ENCODE measurements around the gene IL12RB2. TPM values are rescaled to one million over a fixed set of nuclear protein-coding genes. Genes with fewer than 3 reads are reported as not detected.

Gene IL12RB2
- total and polyA plus RNA-seq, 2 of the 13 experiments (the other 11 are each of a cell fraction or from before 2014, with no cell fraction given): not detected

DNA sequence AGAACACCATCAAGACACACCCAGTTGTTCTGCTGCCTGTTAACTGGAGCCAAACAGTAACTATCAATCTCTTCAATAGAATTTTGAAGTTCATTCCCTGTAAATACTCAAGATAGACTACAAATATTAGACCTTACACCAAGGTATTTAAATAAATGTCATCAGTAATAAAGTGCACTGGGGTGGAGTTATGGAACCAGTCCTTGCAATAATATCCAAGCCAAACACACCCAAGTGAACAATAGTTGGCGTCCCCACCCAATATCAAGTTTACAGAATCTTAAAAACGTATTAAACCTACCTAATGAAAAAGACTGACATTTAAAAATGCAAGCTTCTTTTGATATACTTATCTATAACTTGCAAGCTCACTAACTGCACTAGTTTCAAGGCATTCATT, 119.8 kb downstream of the IL12RB2 start:
- DNase-seq (ENCODE audit: low spot score) (no peak), ATAC-seq (no peak), FAIRE-seq (no peak)
- TF ChIP-seq MED13 (CRISPR knock-in tag; IDR thresholded peaks at IDR 0.05) (no peak), MAF1 (CRISPR knock-in tag; IDR thresholded peaks at IDR 0.05; ENCODE audit: borderline replicate concordance) (no peak)
- Histone ChIP-seq H3K27ac (ENCODE audit: extremely low read length, insufficient read depth, low read length) (no peak overlapping the region), H3K4me2 (ENCODE audit: low read depth, low read length) (peak overlapping the region; percentile 80), H3K4me3 (replicated peaks in 1 of 3; ENCODE audit: insufficient read depth in 1 of 3, low read depth in 2 of 3, low read length in 3 of 3) (peak overlapping the region; percentile 74 to 96 (median 77)), H3K27me3 (ENCODE audit: control insufficient read depth in 1 of 2, insufficient read depth in 2 of 2, low read length in 2 of 2) (no peaks in the 10 kb centered on the region; a peak in 1 of 5 replicates), H4K20me1 (ENCODE audit: insufficient read depth, low read length) (peaks cover 60% of the 10 kb centered on the region), H3K9me3 (ENCODE audit: low read length) (no peaks in the 10 kb centered on the region), H3K36me3 (replicated peaks in 1 of 2; ENCODE audit: control insufficient read depth in 1 of 2, insufficient read depth in 2 of 2, low read length in 2 of 2) (peaks cover 11 to 37% of the 10 kb centered on the region in 2 experiments), H3K79me2 (ENCODE audit: insufficient read depth, low read length) (peaks cover 68% of the 10 kb centered on the region), H3K9ac (ENCODE audit: insufficient read depth, low read depth, low read length) (peak overlapping the region; percentile 93), H2AFZ (ENCODE audit: low read length) (no peak overlapping the region), H3K4me1 (ENCODE audit: insufficient read depth, low read length) (peaks cover 47% of the 10 kb centered on the region)
- in situ Hi-C loops (cut with HindIII; ENCODE audit: extremely low pct_ligation_motif_present, low pct_unique_long_range_greater_than_20kb) (no loop called here), intact Hi-C loops (cut with micrococcal nuclease; ENCODE audit: unreplicated experiment) (loop anchor here (5.0 kb wide), 1 partner anchor 260 kb away; the partner anchor contains the start of gene GADD45A)
- ChIA-PET POLR2A (no interaction called here), CTCF (ENCODE audit: low intra/inter-chr PET ratio, low total read pairs) (no interaction called here)
- BruUV-seq (replicated peaks): no TSS peak
- WGBS (ENCODE audit: low lambda C conversion rate): 13% methylated on average over 2 of the region's 2 CpGs

GRCh38 chr1:67427947-67428346, 120.3 kb downstream of the IL12RB2 start:
- peak overlapping the region; percentile 74 to 96 (median 77) for H3K4me3 ChIP-seq (replicated peaks in 1 of 3; ENCODE audit: insufficient read depth in 1 of 3, low read depth in 2 of 3, low read length in 3 of 3)
- DNase-seq (ENCODE audit: low spot score): no peak
- in situ Hi-C loops (cut with HindIII; ENCODE audit: extremely low pct_ligation_motif_present, low pct_unique_long_range_greater_than_20kb): no loop called here
- ATAC-seq: no peak
- CTCF ChIA-PET (ENCODE audit: low intra/inter-chr PET ratio, low total read pairs): no interaction called here
- peaks cover 68% of the 10 kb centered on the region for H3K79me2 ChIP-seq (ENCODE audit: insufficient read depth, low read length)
- no peak for FAIRE-seq
- no peaks in the 10 kb centered on the region; a peak in 1 of 5 replicates for H3K27me3 ChIP-seq (ENCODE audit: control insufficient read depth in 1 of 2, insufficient read depth in 2 of 2, low read length in 2 of 2)
- 3% methylated on average over 3 of the region's 3 CpGs for WGBS (ENCODE audit: low lambda C conversion rate)
- no TSS peak for BruUV-seq (replicated peaks)
- H3K4me1 ChIP-seq (ENCODE audit: insufficient read depth, low read length): peaks cover 47% of the 10 kb centered on the region
- peaks cover 60% of the 10 kb centered on the region for H4K20me1 ChIP-seq (ENCODE audit: insufficient read depth, low read length)
- no peak overlapping the region for H2AFZ ChIP-seq (ENCODE audit: low read length)
- H3K4me2 ChIP-seq (ENCODE audit: low read depth, low read length): peak overlapping the region; percentile 80
- POLR2A ChIA-PET: no interaction called here
- intact Hi-C loops (cut with micrococcal nuclease; ENCODE audit: unreplicated experiment): loop anchor here (5.0 kb wide), 1 partner anchor 259 kb away; the partner anchor contains the start of gene GADD45A
- H3K9ac ChIP-seq (ENCODE audit: insufficient read depth, low read depth, low read length): peak overlapping the region; percentile 93
- peak overlapping the region; percentile 93 for H3K27ac ChIP-seq (ENCODE audit: extremely low read length, insufficient read depth, low read length)
- peaks cover 11 to 32% of the 10 kb centered on the region in 2 experiments for H3K36me3 ChIP-seq (replicated peaks in 1 of 2; ENCODE audit: control insufficient read depth in 1 of 2, insufficient read depth in 2 of 2, low read length in 2 of 2)
- TF ChIP-seq CREB1 (IDR thresholded peaks at IDR 0.05): no peak
- TF ChIP-seq CREB1 (CRISPR knock-in tag; IDR thresholded peaks at IDR 0.05): 0 out of 2 replicates have a peak, but pooled peaks have one; percentile 4
- TF ChIP-seq FOXP1 (IDR thresholded peaks at IDR 0.05): no peak
- TF ChIP-seq FOXP1 (CRISPR knock-in tag; IDR thresholded peaks at IDR 0.05): no peak
- peak; percentile 53 for TF ChIP-seq RBFOX2 (IDR thresholded peaks at IDR 0.05; ENCODE audit: low read depth, low read length)
- TF ChIP-seq ZFAT (CRISPR knock-in tag; conservative IDR thresholded peaks at IDR 0.05): peak; percentile 80; the same call in 1 of the 2 replicates
- H3K9me3 ChIP-seq (ENCODE audit: low read length): no peaks in the 10 kb centered on the region
